Measurements from ENCODE around the gene AHNAK2.

AHNAK2 gene

DNA sequence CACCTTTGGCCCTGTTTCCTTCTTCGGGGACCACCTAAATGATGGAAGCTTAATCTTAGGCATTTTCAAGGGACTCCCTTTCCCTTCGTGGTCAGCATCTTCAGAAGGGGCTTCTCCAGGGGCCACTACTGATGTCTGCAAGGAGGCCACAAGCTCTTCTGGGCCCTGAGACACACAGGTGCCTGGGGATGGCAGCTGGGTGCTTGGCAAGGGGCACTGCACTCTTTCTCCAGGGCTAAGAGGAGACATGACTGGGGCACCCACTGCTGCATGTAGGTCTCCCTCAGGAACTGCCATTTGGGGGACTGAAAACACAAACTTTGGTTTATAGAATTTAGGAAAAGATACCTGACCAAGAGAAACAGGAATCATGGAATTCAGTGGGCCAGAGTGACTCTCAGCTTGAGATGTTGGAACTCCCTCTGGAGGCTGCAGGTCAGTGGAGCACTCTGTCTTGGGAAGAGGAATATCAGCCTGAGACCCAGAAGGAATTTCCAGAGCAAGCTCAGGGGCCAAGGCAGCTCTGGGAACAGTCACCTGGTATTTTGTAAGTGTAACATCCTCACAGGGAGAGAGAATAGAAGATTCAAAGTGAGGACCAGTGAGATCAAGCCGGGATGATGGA is 37.5 kb downstream of the AHNAK2 start:
- no peak for DNase-seq (ENCODE audit: low read depth in 2 of 2)

- no peak for DNase-seq (ENCODE audit: low read depth in 2 of 2)
These were observed 38.3 kb downstream of the AHNAK2 start for GRCh38 chr14:104939666-104940410.

DNA sequence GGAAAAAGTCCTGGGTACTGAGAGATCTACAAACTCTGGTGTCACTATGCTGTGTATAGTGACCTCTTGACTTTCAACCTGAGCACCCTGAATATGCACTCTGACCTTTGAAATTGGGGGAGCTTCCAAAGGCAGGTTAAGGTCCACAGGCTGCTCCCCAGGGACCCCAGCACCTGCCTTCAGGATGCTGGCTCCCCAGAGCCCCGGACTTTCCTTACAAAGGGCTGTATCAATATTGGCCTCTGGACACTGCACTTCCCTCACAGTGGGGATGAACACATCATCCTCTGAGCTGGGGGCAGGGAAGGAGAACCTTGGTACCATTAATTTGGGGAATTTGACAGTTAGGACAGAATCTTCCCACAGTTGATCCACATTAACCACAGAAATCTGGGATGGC is 39.2 kb downstream of the AHNAK2 start:
- no peak for DNase-seq (ENCODE audit: low read depth in 2 of 2)

DNA sequence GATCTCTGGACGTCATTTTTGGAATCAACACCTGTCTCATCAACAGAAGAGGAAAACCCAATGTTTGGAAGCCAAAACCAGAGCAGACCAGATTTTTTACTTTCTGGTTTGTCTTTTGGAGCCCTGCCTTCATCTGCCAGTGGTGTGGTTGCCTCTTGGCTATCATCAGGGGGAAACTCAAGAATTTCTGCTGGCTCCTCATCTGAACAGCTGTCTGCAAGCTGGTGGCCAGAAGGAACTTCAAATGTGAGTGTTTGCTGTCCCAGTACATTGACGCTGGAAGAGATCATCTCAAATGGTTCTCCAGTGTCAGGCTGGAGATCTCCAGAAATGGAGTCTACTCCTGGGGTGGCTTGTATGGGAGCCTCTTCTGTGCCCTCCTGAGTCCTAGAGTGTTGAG is 39.7 kb downstream of the AHNAK2 start:
- DNase-seq (ENCODE audit: low read depth in 2 of 2) = no peak

DNA sequence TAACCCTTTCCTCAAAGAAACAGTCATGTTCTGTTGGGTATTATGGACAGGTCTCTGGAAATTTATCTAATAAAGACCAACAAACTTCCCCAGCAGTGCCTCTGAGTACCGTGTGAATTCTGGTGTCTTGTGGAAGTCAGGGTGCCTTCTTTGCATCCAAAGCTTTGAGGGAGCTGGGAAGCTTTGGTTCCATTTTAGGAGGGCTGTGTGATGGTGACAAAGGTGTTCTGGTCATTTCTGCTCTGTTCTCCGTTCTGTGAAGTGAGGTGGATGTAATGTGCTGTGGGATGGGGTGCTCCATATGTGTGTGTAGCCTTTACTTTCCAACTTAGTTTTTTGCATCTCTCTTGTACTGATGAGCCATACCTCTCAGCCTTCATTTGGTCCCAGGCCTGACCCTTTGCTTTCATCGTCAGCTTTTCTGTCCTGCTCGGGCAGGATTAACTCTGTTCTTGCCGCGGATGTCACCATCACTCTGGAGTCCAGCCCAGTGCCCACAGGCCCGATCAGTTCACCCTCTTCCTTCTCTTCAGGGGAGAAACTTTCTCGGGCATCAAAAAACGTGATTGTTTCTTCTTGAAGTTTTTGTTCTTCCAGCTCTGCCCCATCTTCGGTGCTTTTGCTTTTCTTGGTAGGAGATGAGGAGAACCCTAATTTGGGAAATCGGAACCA is 40.3 kb downstream of the AHNAK2 start:
- no peak for DNase-seq (ENCODE audit: low read depth in 2 of 2)

DNA sequence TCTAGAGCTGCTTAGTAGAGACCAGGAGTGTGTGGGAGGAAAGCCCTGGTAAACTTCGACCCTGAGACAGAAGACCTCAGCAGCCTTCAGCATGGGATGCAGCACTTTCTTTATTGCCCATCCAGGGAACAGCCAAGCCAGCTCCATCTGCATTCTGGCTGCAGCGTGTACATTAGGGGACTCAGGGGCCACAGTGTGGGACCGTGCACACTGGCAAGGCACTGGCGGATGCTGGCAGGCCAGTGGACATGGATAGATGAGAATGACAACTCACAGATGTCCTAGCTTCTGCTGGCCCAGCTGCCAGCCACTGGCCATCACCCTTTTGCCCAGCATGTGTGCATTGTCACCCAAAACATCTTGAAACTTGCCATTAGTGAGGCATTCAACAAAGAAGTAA is 41.0 kb downstream of the AHNAK2 start:
- no peak for DNase-seq (ENCODE audit: low read depth in 2 of 2)

- no peak for DNase-seq (ENCODE audit: low read depth in 2 of 2)
These were observed 41.6 kb downstream of the AHNAK2 start for GRCh38 chr14:104936361-104937155.

DNA sequence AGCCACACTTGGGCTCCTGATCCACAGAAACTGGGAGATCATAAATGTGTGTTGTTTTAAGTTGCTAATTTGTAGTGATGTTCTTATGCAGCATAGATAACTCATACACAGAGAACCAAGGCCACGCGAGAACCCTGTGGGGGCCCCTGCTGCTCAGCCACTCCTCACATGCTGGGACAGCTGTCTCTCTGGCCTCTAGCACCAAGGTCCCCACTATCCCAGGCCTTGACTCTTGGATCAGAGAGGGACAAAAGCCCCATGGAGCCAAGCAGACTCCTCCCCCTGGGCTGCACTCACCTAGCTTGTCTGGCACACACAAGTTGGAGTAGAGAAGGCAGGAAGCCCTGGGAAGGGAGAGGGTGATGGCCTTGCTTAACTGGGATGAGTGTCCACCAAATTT is 42.2 kb downstream of the AHNAK2 start:
- DNase-seq (ENCODE audit: low read depth in 2 of 2) = no peak

GRCh38 chr14:104935026-104935650 is 43.0 kb downstream of the AHNAK2 start:
- no peak for DNase-seq (ENCODE audit: low read depth in 2 of 2)

DNA sequence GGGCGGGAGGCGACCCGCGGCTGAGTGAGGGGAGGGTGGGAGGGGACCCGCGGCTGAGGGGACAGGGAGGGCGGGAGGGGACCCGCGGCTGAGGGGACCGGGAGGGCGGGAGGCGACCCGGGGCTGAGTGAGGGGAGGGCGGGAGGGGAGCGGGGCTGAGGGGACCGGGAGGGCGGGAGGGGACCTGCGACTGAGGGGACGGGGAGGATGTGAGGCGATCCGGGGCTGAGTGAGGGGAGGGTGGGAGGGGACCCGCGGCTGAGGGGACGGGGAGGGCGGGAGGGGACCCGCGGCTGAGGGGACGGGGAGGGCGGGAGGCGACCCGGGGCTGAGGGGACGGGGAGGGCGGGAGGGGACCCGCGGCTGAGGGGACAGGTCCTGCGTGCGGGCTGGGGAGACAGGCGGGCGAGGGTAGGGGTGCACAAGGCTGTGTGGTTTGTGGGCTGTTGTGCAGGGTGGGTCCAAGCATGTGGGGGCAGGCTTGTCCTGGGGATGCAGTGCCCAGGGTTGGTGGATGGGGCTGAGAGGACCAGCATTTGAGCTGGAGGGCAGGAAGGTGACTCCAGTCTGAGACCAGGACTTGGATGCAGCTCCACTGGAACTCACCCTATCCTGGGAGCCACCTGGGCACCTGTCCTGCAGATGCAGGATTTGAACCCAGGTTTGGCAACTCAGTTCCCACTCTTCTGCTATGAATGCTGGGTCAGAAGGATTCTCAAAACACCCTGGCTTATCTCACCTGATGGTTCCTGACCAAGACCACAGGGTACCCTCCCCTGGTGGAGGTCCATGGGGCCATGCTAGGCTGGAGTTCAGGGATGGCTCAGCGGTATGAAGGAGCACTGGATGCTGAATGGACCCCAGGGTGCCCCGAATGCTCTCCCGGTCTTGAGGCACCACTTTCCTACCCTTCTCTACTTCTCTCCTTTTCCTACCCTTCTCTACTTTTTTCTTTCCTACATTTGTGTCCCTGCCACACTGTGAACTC is 44.1 kb downstream of the AHNAK2 start:
- no peak for DNase-seq (ENCODE audit: low read depth in 2 of 2)

GRCh38 chr14:104932676-104933631 is 45.2 kb downstream of the AHNAK2 start:
- peak; percentile 68 to 72 for DNase-seq (ENCODE audit: low read depth in 2 of 2)

GRCh38 chr14:104931771-104932675 is 46.2 kb downstream of the AHNAK2 start:
- DNase-seq (ENCODE audit: low read depth in 2 of 2) = no peak

GRCh38 chr14:104931304-104931770 is 46.8 kb downstream of the AHNAK2 start:
- DNase-seq (ENCODE audit: low read depth in 2 of 2) = no peak

GRCh38 chr14:104930526-104931303 is 47.5 kb downstream of the AHNAK2 start:
- DNase-seq (ENCODE audit: low read depth in 2 of 2) = no peak

- no peak for DNase-seq (ENCODE audit: low read depth in 2 of 2)
These were observed 48.6 kb downstream of the AHNAK2 start for GRCh38 chr14:104929268-104930230.
